Naive thymus-derived CD4-positive, alpha-beta T cell (primary cell): ENCODE results near the gene PIK3R2. TPM values are rescaled to one million over a fixed set of nuclear protein-coding genes. Genes with fewer than 3 reads are reported as not detected.

Source experiments
- ATAC-seq: fragments of 150-1000 bp; cut with Tn5 transposase; 2 replicates; pipeline ENCODE4 v1.10.0; 2021; ENCODE audit warnings: mild to moderate bottlenecking, moderate library complexity
- CTCF ChIA-PET: fragments of 350-600 bp; sonication (Branson Sonifier 250); formaldehyde crosslinking; loops from one replicate; lab custom pipeline; 2021; ENCODE audit warnings: antibody characterized with exemption; lab: Charles Lee
- POLR2A ChIA-PET: fragments of 350-600 bp; sonication (Branson Sonifier 250); formaldehyde crosslinking; loops from one replicate; lab custom pipeline; 2021; ENCODE audit warnings: antibody characterized with exemption, inconsistent platforms; lab: Charles Lee
- DNase-seq, 9 donors: peaks; one replicate each; pipeline versions ENCODE4 v3.0.0 to v3.0.0-alpha.2; 2020 to 2022; ENCODE audit warnings: mixed read lengths in 1 of 9
- H3K27ac ChIP-seq: one replicate; pipeline ENCODE4 v1.7.0; 2013; ENCODE audit warnings: mild to moderate bottlenecking, low read depth, low read length, moderate library complexity
- H3K27me3 ChIP-seq, 2 donors: one replicate each; pipeline ENCODE4 v1.7.0; 2013; ENCODE audit warnings: low read length in 2 of 2, mild to moderate bottlenecking in 2 of 2, moderate library complexity in 2 of 2; ENCODE audit not compliant: control insufficient read depth in 2 of 2, insufficient read depth in 2 of 2
- H3K36me3 ChIP-seq, 3 experiments: 1 replicate in 2 of 3; 2 replicates in 1 of 3; pipeline ENCODE4 v1.7.0; 2013; ENCODE audit warnings: low read length in 3 of 3, mild to moderate bottlenecking in 3 of 3, moderate library complexity in 1 of 3; ENCODE audit not compliant: insufficient read depth in 3 of 3, control insufficient read depth in 2 of 3
- H3K4me1 ChIP-seq, 2 donors: one replicate each; pipeline ENCODE4 v1.7.0; 2013; ENCODE audit warnings: low read length in 2 of 2, mild to moderate bottlenecking in 2 of 2, moderate library complexity in 1 of 2; ENCODE audit not compliant: control insufficient read depth in 2 of 2, insufficient read depth in 2 of 2
- H3K4me3 ChIP-seq: 2 replicates; pipeline ENCODE4 v1.7.0; 2013; ENCODE audit warnings: mild to moderate bottlenecking, low read length
- H3K9me3 ChIP-seq, 3 experiments: 1 replicate in 2 of 3; 2 replicates in 1 of 3; pipeline ENCODE4 v1.7.0; 2013; ENCODE audit warnings: low read length in 3 of 3; ENCODE audit not compliant: control insufficient read depth in 2 of 3
- H3K27ac Mint-ChIP-seq, 9 donors: one replicate each; pipeline ENCODE4 v1.8.0; 2020 to 2022; ENCODE audit warnings: mixed read lengths in 9 of 9, mild to moderate bottlenecking in 8 of 9, moderate library complexity in 5 of 9, inconsistent platforms in 2 of 9
- H3K27me3 Mint-ChIP-seq, 5 donors: one replicate each; pipeline ENCODE4 v1.8.0; 2021 to 2022; ENCODE audit warnings: mixed read lengths in 5 of 5, mild to moderate bottlenecking in 1 of 5
- H3K36me3 Mint-ChIP-seq, 5 donors: one replicate each; pipeline ENCODE4 v1.8.0; 2020 to 2022; ENCODE audit warnings: mixed read lengths in 5 of 5, mild to moderate bottlenecking in 3 of 5, inconsistent platforms in 1 of 5
- H3K4me1 Mint-ChIP-seq, 7 donors: one replicate each; pipeline ENCODE4 v1.8.0; 2020 to 2022; ENCODE audit warnings: mixed read lengths in 7 of 7, mild to moderate bottlenecking in 3 of 7, inconsistent platforms in 1 of 7
- H3K4me3 Mint-ChIP-seq, 10 donors: one replicate each; pipeline ENCODE4 v1.8.0; 2020 to 2022; ENCODE audit warnings: mild to moderate bottlenecking in 10 of 10, mixed read lengths in 10 of 10, moderate library complexity in 6 of 10, inconsistent platforms in 2 of 10
- H3K9me3 Mint-ChIP-seq, 11 donors: one replicate each; pipeline ENCODE4 v1.8.0; 2020 to 2022; ENCODE audit warnings: mixed read lengths in 11 of 11, mild to moderate bottlenecking in 4 of 11, inconsistent platforms in 1 of 11, moderate library complexity in 1 of 11
- intact Hi-C, 2 donors: fragments of 100-400 bp; cut with micrococcal nuclease; formaldehyde crosslinking; loops; one replicate each; pipeline ENCODE4 v1.15.1; 2023
- polyA plus RNA-seq, 2 donors: library from polyadenylated mRNA; unstranded; fragments of 300-500 nt; fragmentation: Illumina TruSeq; gene quantifications; one replicate each; pipeline ENCODE4 v1.2.3, GENCODE V29; 2021
- total RNA-seq, 6 experiments: library from RNA in 5 of 6; stranded (reverse) in 5 of 6; gene quantifications; 1 replicate in 5 of 6; 2 replicates in 1 of 6; pipeline ENCODE4 v1.2.3 and lab custom pipeline; 2021 to 2026

The PIK3R2 gene
- total and polyA plus RNA-seq, 7 experiments from 2014 or later = 2.2 to 24.6 (median 12.7) TPM

DNA sequence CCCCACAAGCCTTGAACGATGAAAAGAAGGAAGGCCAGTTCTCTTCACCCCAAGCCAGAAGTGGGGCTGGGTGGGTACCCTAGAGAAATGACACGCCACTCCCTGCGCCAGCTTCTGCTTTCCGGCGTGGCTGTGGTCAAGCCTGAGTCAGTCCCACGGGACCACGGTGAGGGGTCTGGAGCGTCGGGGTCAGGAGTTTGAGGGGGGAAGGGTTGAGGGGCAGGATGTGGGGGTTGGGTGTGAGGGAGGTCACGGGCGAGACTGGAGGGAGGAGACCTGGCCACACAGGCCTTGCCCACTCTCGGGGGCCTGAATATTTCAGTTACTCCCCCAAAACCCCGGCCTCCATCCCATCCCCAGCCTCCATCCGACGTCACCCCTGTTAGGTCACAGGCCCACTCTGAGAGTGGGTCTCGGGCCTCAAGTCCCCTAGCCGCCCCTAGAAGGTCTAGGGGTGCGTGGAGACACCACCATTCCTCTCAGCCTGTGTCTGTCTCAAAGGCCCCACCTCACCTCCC lies 20.1 kb downstream of the PIK3R2 start:
- H3K27me3 ChIP-seq = no peaks in the 10 kb centered on the region
- H3K4me1 Mint-ChIP-seq = peaks cover 0 to 31% (median 11%) of the 10 kb centered on the region in 7 donors
- H3K4me3 ChIP-seq = peak overlapping the region; percentile 78
- ATAC-seq (peak; percentile 68), DNase-seq (no peak)
- H3K27ac ChIP-seq = peak overlapping the region; percentile 67
- ChIA-PET CTCF (no interaction called here), POLR2A (no interaction called here)
- no peaks in the 10 kb centered on the region for H3K9me3 Mint-ChIP-seq
- H3K36me3 ChIP-seq = peaks cover 0 to 14% (median 0%) of the 10 kb centered on the region in 3 experiments
- H3K4me3 Mint-ChIP-seq = peak overlapping the region; percentile 77 to 94 (median 89)
- peaks cover 5 to 13% of the 10 kb centered on the region in 2 donors for H3K4me1 ChIP-seq
- H3K27ac Mint-ChIP-seq = peak overlapping the region in 8 of 9 donors; percentile 49 to 89 (median 76)
- peaks cover 0 to 22% (median 2%) of the 10 kb centered on the region in 5 donors for H3K36me3 Mint-ChIP-seq
- H3K9me3 ChIP-seq = no peaks in the 10 kb centered on the region
- H3K27me3 Mint-ChIP-seq = no peaks in the 10 kb centered on the region
- intact Hi-C loops = loop anchor here in 1 of 2 donors (1.0 to 2.0 kb wide), 4 partner anchors 12 to 172 kb away; partner anchors contain the start of gene RAB3A

DNA sequence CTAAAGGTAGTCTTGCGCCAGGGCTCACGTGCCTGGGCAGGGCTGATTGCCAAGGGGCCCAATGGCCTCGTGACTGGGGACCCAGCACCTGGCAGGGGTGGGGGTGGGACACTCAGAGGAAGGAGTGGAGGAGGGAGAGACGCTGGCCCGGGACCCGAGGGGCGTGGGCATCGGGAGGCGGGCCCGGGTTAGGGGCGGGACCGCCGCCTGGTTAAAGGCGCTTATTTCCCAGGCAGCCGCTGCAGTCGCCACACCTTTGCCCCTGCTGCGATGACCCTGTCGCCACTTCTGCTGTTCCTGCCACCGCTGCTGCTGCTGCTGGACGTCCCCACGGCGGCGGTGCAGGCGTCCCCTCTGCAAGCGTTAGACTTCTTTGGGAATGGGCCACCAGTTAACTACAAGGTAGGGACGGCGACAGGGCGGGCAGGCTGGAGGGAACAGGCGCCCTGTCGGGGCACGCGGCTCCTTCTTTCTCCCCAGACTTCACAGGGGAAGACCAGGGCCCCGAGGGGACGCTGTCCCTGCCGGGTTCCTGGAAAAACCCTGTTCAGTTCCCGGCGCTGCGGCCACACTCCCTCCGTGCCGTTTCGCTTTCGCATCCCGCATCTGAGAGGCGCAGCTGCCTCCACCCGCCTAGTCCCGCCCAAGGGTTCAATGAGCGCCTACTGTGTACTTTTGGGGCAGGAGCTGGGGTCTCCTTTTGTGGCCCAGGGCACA lies 20.8 kb downstream of the PIK3R2 start, which contains the start of gene IFI30:
Gene IFI30, plus strand, starts transcription at position 242 of the 717 bp plus-strand sequence. Its CDS starts 29 bp downstream, at position 271.
- POLR2A ChIA-PET = interaction anchor here (0.7 to 1.6 kb wide), 4 partner anchors 19 to 149 kb away, joined by 3 to 11 read pairs (median 4); partner anchors contain the start of genes LSM4 and MPV17L2
- Mint-ChIP-seq H3K4me1 (peaks cover 0 to 29% (median 10%) of the 10 kb centered on the region in 7 donors), H3K27me3 (no peaks in the 10 kb centered on the region), H3K36me3 (peaks cover 0 to 21% (median 0%) of the 10 kb centered on the region in 5 donors), H3K27ac (peak within 1 kb of the TSS; percentile 62 to 89 (median 79)), H3K4me3 (peak within 1 kb of the TSS; percentile 84 to 94 (median 90)), H3K9me3 (no peaks in the 10 kb centered on the region)
- Histone ChIP-seq H3K27ac (peak within 1 kb of the TSS; percentile 67), H3K4me1 (peaks cover 5 to 13% of the 10 kb centered on the region in 2 donors), H3K9me3 (no peaks in the 10 kb centered on the region), H3K4me3 (peak within 1 kb of the TSS; percentile 78), H3K27me3 (no peaks in the 10 kb centered on the region), H3K36me3 (peaks cover 0 to 8% (median 0%) of the 10 kb centered on the region in 3 experiments)
- peak in 8 of 9 donors; percentile 41 to 76 (median 52) for DNase-seq
- CTCF ChIA-PET = interaction anchor here (0.6 to 0.9 kb wide), 6 partner anchors 12 to 528 kb away, joined by 3 read pairs; no protein-coding TSS in a partner anchor
- intact Hi-C loops = loop anchor here (1.0 to 2.0 kb wide), 4 partner anchors 12 to 173 kb away; partner anchors contain the start of gene RAB3A (in 1 of the 2)
- ATAC-seq = peak; percentile 79

DNA sequence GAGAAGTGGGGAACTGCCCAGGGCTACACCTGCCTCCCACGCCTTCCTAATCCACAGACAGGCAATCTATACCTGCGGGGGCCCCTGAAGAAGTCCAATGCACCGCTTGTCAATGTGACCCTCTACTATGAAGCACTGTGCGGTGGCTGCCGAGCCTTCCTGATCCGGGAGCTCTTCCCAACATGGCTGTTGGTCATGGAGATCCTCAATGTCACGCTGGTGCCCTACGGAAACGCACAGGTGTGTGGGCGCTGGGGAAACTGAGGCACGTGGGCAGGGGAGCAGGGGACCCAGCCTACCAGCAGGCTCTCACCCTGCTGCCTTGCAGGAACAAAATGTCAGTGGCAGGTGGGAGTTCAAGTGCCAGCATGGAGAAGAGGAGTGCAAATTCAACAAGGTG lies 22.0 kb downstream of the PIK3R2 start:
- no peak overlapping the region for H3K27ac ChIP-seq

DNA sequence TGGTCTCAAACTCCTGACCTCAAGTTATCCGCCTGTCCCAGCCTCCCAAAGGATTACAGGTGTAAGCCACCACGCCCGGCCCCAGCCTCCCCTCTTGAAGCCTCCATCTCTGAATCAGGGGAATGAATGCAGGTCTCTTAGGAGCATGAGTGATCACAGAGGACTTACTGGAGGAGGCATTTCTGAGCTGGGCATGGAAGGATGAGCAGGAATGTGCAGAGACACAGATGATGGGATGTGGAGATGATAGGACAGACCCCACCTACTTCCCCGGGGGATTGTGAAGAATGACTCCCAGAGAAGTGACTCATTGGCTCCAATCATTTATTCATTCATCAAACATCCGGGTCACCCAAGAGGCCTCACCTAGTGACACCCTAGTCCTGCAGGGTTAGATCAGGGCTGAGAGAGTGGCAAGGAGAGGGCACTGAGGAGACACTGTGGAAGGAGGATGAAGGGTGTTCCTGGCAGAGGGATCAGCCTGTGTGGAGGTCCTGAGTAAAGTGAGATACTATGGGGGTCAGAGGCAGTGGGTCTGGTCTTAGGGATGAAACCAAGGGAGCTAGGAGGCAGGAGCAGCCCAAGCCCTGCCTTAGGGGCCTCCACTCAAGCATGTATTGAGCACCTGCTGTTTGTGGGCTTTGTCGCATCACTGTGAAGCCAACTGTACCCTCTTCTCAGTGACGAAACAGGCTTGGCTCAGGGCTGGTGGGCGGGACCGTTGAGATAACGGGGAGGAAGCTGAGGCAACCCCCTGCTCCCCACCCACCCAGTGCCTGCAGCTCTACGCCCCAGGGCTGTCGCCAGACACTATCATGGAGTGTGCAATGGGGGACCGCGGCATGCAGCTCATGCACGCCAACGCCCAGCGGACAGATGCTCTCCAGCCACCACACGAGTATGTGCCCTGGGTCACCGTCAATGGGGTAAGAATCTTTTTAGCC lies 23.7 kb downstream of the PIK3R2 start:
- no peaks in the 10 kb centered on the region for H3K27me3 Mint-ChIP-seq
- H3K9me3 Mint-ChIP-seq = no peaks in the 10 kb centered on the region
- ChIA-PET CTCF (interaction anchor here (0.7 to 2.1 kb wide), 4 partner anchors 8 to 239 kb away, joined by 4 to 5 read pairs (median 4); no protein-coding TSS in a partner anchor), POLR2A (interaction anchor here (0.8 to 2.1 kb wide), 2 partner anchors 14 to 15 kb away, joined by 6 to 7 read pairs; no protein-coding TSS in a partner anchor)
- ATAC-seq (no peak), DNase-seq (no peak)
- Histone ChIP-seq H3K4me1 (peaks cover 5 to 13% of the 10 kb centered on the region in 2 donors), H3K27ac (no peak overlapping the region), H3K9me3 (no peaks in the 10 kb centered on the region), H3K27me3 (no peaks in the 10 kb centered on the region), H3K4me3 (no peak overlapping the region), H3K36me3 (no peaks in the 10 kb centered on the region)
- H3K36me3 Mint-ChIP-seq = peaks cover 0 to 25% (median 0%) of the 10 kb centered on the region in 5 donors
- no peak overlapping the region for H3K27ac Mint-ChIP-seq
- peaks cover 0 to 27% (median 9%) of the 10 kb centered on the region in 7 donors for H3K4me1 Mint-ChIP-seq
- intact Hi-C loops = no loop called here
- H3K4me3 Mint-ChIP-seq = peak overlapping the region in 2 of 10 donors; percentile 16 to 23

More for the DNA sequence above, 22.0 kb downstream of the PIK3R2 start:
- no peaks in the 10 kb centered on the region for H3K27me3 ChIP-seq
- DNase-seq = no peak
- peaks cover 5 to 13% of the 10 kb centered on the region in 2 donors for H3K4me1 ChIP-seq
- no peaks in the 10 kb centered on the region for H3K9me3 ChIP-seq
- Mint-ChIP-seq H3K27ac (no peak overlapping the region), H3K4me1 (peaks cover 0 to 29% (median 9%) of the 10 kb centered on the region in 7 donors), H3K9me3 (no peaks in the 10 kb centered on the region), H3K36me3 (peaks cover 0 to 25% (median 0%) of the 10 kb centered on the region in 5 donors), H3K27me3 (no peaks in the 10 kb centered on the region), H3K4me3 (peak overlapping the region in 9 of 10 donors; percentile 9 to 94 (median 38))
- no peak overlapping the region for H3K4me3 ChIP-seq
- ChIA-PET CTCF (interaction anchor here (0.9 to 2.1 kb wide), 2 partner anchors 13 to 17 kb away, joined by 3 to 4 read pairs; no protein-coding TSS in a partner anchor), POLR2A (interaction anchor here (0.8 to 1.6 kb wide), 3 partner anchors 10 to 57 kb away, joined by 3 to 11 read pairs (median 3); partner anchors contain the start of gene MPV17L2)
- H3K36me3 ChIP-seq = no peaks in the 10 kb centered on the region
- intact Hi-C loops = loop anchor here in 1 of 2 donors (1.0 kb wide), 1 partner anchor 17 kb away; no protein-coding TSS in a partner anchor
- ATAC-seq = no peak

DNA sequence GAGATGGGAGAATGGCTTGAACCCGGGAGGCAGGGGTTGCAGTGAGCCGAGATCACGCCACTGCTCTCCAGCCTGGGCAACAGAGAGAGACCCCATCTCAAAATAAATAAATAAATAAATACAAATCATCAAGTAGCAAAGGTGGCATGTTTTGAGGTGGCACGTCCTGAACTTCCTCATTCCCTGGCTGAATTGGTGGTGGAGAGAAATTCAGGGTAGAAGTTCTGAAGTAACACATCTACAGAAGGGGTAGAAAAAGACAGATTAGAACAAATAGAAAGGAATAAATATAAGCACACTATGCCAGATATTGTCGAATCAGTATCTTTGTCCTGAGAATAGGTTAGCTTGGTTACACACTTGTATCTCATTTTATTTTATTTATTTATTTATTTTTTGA lies 27.0 kb downstream of the PIK3R2 start:
- Mint-ChIP-seq H3K9me3 (no peaks in the 10 kb centered on the region), H3K27ac (peak overlapping the region in 1 of 9 donors; percentile 55), H3K27me3 (no peaks in the 10 kb centered on the region), H3K36me3 (peaks cover 0 to 22% (median 0%) of the 10 kb centered on the region in 5 donors), H3K4me1 (peaks cover 0 to 6% (median 0%) of the 10 kb centered on the region in 7 donors), H3K4me3 (no peak overlapping the region)
- no peaks in the 10 kb centered on the region for H3K27me3 ChIP-seq
- no peak for DNase-seq
- H3K4me3 ChIP-seq = no peak overlapping the region
- intact Hi-C loops = no loop called here
- no peaks in the 10 kb centered on the region for H3K4me1 ChIP-seq
- ATAC-seq = no peak
- CTCF ChIA-PET = interaction anchor here (1.3 kb wide), 1 partner anchor 15 kb away, joined by 3 read pairs; no protein-coding TSS in a partner anchor
- H3K27ac ChIP-seq = no peak overlapping the region
- H3K9me3 ChIP-seq = no peaks in the 10 kb centered on the region
- POLR2A ChIA-PET = no interaction called here
- no peaks in the 10 kb centered on the region for H3K36me3 ChIP-seq
